ENCODE results near the gene ITPKB. TPM values are rescaled to one million over a fixed set of nuclear protein-coding genes. Genes with fewer than 3 reads are reported as not detected.

The ITPKB gene
- total and polyA plus RNA-seq, 9 donors: 11.3 to 43.2 (median 20.1) TPM

- DNase-seq: no peak
- Histone ChIP-seq H3K4me1 (ENCODE audit: insufficient read depth) (no peaks in the 10 kb centered on the region), H3K27me3 (no peaks in the 10 kb centered on the region), H3K9me3 (no peaks in the 10 kb centered on the region), H3K27ac (no peak overlapping the region), H3K36me3 (no peaks in the 10 kb centered on the region), H3K4me3 (no peak overlapping the region)
- 78 to 90% (median 89%) methylated on average over 2 of the region's 2 CpGs for WGBS, 3 donors
- TF ChIP-seq POLR2A (IDR thresholded peaks at IDR 0.05) (no peak), EP300 (IDR thresholded peaks at IDR 0.05) (no peak), CTCF (IDR thresholded peaks at IDR 0.05) (no peak)
- intact Hi-C loops (cut with DNase I): loop anchor here in 1 of 4 donors (2.0 kb wide), 1 partner anchor 15 kb away; no protein-coding TSS in a partner anchor
Observed at GRCh38 chr1:226785805-226786204, 46.7 kb upstream of the ITPKB start.

GRCh38 chr1:226784081-226785049, 45.3 kb upstream of the ITPKB start:
- DNase-seq: no peak
- intact Hi-C loops (cut with DNase I): no loop called here

GRCh38 chr1:226782845-226783601, 43.9 kb upstream of the ITPKB start:
- intact Hi-C loops (cut with DNase I): no loop called here
- Histone ChIP-seq H3K27ac (no peak overlapping the region), H3K9me3 (no peaks in the 10 kb centered on the region), H3K36me3 (no peaks in the 10 kb centered on the region), H3K27me3 (no peaks in the 10 kb centered on the region), H3K4me1 (ENCODE audit: insufficient read depth) (peaks cover 5% of the 10 kb centered on the region), H3K4me3 (no peak overlapping the region)
- no peak for DNase-seq
- TF ChIP-seq EP300 (IDR thresholded peaks at IDR 0.05) (no peak), CTCF (IDR thresholded peaks at IDR 0.05) (no peak), POLR2A (IDR thresholded peaks at IDR 0.05) (no peak)
- 63 to 93% (median 82%) methylated on average over 4 of the region's 4 CpGs for WGBS, 3 donors

More at GRCh38 chr1:226784081-226785049, 45.3 kb upstream of the ITPKB start:
- Histone ChIP-seq H3K4me1 (ENCODE audit: insufficient read depth) (no peaks in the 10 kb centered on the region), H3K27ac (no peak overlapping the region), H3K36me3 (no peaks in the 10 kb centered on the region), H3K9me3 (no peaks in the 10 kb centered on the region), H3K27me3 (no peaks in the 10 kb centered on the region), H3K4me3 (no peak overlapping the region)
- WGBS, 3 donors: 55 to 58% (median 56%) methylated on average over 19 of the region's 19 CpGs
- TF ChIP-seq EP300 (IDR thresholded peaks at IDR 0.05) (no peak), POLR2A (IDR thresholded peaks at IDR 0.05) (no peak), CTCF (IDR thresholded peaks at IDR 0.05) (no peak)

GRCh38 chr1:226781937-226782609, 43.0 kb upstream of the ITPKB start:
- no peak for TF ChIP-seq POLR2A (IDR thresholded peaks at IDR 0.05)
- TF ChIP-seq CTCF (IDR thresholded peaks at IDR 0.05): no peak
- TF ChIP-seq EP300 (IDR thresholded peaks at IDR 0.05): no peak
- intact Hi-C loops (cut with DNase I): no loop called here
- Histone ChIP-seq H3K9me3 (no peaks in the 10 kb centered on the region), H3K4me3 (no peak overlapping the region), H3K27ac (no peak overlapping the region), H3K4me1 (ENCODE audit: insufficient read depth) (peaks cover 6% of the 10 kb centered on the region), H3K36me3 (no peaks in the 10 kb centered on the region), H3K27me3 (no peaks in the 10 kb centered on the region)
- DNase-seq: no peak
- WGBS, 3 donors: 84 to 92% (median 86%) methylated on average over 7 of the region's 7 CpGs

All from ovary (tissue), 9 donors.